Naive thymus-derived CD8-positive, alpha-beta T cell (primary cell): ENCODE results near the gene VSX1. TPM values are rescaled to one million over a fixed set of nuclear protein-coding genes. Genes with fewer than 3 reads are reported as not detected.
A peak's percentile ranks its signal among the peaks of the same experiment; 100 is the strongest.

Source experiments
- ATAC-seq, 2 donors: fragments of 150-1000 bp; cut with Tn5 transposase in 1 of 2; sonication (Bioruptor Pico), chemical (Tn5 transposase) in 1 of 2; 1 replicate in 1 of 2; 2 replicates in 1 of 2; pipeline ENCODE4 v1.10.0; 2021; ENCODE audit warnings: mild to moderate bottlenecking in 2 of 2, moderate library complexity in 2 of 2
- POLR2A ChIA-PET: fragments of 350-600 bp; sonication (Branson Sonifier 250); formaldehyde crosslinking; loops from one replicate; lab custom pipeline; 2021; ENCODE audit warnings: antibody characterized with exemption; lab: Charles Lee
- DNase-seq, 10 donors: peaks; one replicate each; pipeline versions ENCODE4 v3.0.0 to v3.0.0-alpha.2; 2020 to 2022
- H3K27ac Mint-ChIP-seq, 10 donors: one replicate each; pipeline ENCODE4 v1.8.0; 2020 to 2022; ENCODE audit warnings: mild to moderate bottlenecking in 10 of 10, mixed read lengths in 10 of 10, moderate library complexity in 4 of 10, inconsistent platforms in 1 of 10
- H3K27me3 Mint-ChIP-seq, 5 donors: one replicate each; pipeline ENCODE4 v1.8.0; 2021 to 2022; ENCODE audit warnings: mixed read lengths in 5 of 5
- H3K36me3 Mint-ChIP-seq, 3 donors: one replicate each; pipeline ENCODE4 v1.8.0; 2020 to 2022; ENCODE audit warnings: mixed read lengths in 3 of 3, mild to moderate bottlenecking in 2 of 3, inconsistent platforms in 1 of 3
- H3K4me1 Mint-ChIP-seq, 4 donors: one replicate each; pipeline ENCODE4 v1.8.0; 2021 to 2022; ENCODE audit warnings: mixed read lengths in 4 of 4
- H3K4me3 Mint-ChIP-seq, 10 donors: one replicate each; pipeline ENCODE4 v1.8.0; 2020 to 2022; ENCODE audit warnings: mild to moderate bottlenecking in 10 of 10, mixed read lengths in 10 of 10, moderate library complexity in 6 of 10, inconsistent platforms in 1 of 10
- H3K9me3 Mint-ChIP-seq, 9 donors: one replicate each; pipeline ENCODE4 v1.8.0; 2020 to 2022; ENCODE audit warnings: mixed read lengths in 9 of 9, mild to moderate bottlenecking in 3 of 9, inconsistent platforms in 1 of 9, moderate library complexity in 1 of 9
- polyA plus RNA-seq, 3 donors: library from polyadenylated mRNA; unstranded; fragments of 300-500 nt; fragmentation: Illumina TruSeq; gene quantifications; one replicate each; pipeline ENCODE4 v1.2.3, GENCODE V29; 2021
- total RNA-seq, 8 experiments: library from RNA in 2 of 8; stranded (reverse) in 2 of 8; gene quantifications; one replicate each; pipeline ENCODE4 v1.2.3 and lab custom pipeline; 2021 to 2026

The VSX1 gene
- total and polyA plus RNA-seq, 5 experiments from 2014 or later: not detected

GRCh38 chr20:25030649-25031207 lies 51.2 kb downstream of the VSX1 start:
- no peaks in the 10 kb centered on the region for H3K9me3 Mint-ChIP-seq
- H3K36me3 Mint-ChIP-seq: peaks cover 0 to 45% (median 29%) of the 10 kb centered on the region in 3 donors
- no peak for DNase-seq
- H3K27me3 Mint-ChIP-seq: no peaks in the 10 kb centered on the region
- ATAC-seq: no peak
- POLR2A ChIA-PET: no interaction called here
- H3K4me3 Mint-ChIP-seq: no peak overlapping the region
- peaks cover 19 to 44% (median 43%) of the 10 kb centered on the region in 4 donors for H3K4me1 Mint-ChIP-seq
- H3K27ac Mint-ChIP-seq: peak overlapping the region in 1 of 10 donors; percentile 44

DNA sequence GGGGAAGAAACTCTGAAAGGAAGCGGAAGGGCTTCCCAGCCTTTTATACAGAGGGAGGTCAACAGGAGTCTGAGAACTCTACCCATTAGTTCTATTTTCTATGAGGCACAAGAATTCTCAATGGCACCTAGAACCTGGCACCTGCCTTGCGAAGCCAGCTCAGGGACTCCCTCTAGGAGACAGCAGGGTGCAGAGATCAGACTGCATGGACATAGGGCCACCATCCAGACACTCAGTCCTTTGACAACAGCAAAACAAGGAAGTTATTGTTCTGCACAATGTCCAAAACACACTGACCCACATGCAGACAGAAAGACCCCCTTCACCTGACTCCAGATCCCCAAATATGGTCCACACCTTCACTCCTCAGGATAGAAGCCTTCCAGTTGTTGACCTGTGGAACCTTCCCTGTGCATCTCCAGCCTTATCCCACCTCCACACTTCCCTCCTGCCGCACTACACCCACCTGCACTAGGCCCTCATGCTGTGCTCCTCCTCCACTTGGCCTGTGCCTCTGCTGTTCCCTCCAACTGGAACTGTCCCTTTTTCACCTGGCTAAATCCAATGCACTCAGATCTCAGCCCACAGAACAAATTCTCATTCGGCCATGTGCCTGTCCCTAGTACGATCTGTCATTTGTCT lies 51.8 kb downstream of the VSX1 start:
- DNase-seq (no peak), ATAC-seq (no peak)
- H3K27me3 Mint-ChIP-seq: no peaks in the 10 kb centered on the region
- no peaks in the 10 kb centered on the region for H3K9me3 Mint-ChIP-seq
- H3K36me3 Mint-ChIP-seq: peaks cover 0 to 45% (median 29%) of the 10 kb centered on the region in 3 donors
- POLR2A ChIA-PET: no interaction called here
- H3K4me3 Mint-ChIP-seq: no peak overlapping the region
- H3K27ac Mint-ChIP-seq: peak overlapping the region in 3 of 10 donors; percentile 10 to 44 (median 30)
- peaks cover 18 to 40% (median 38%) of the 10 kb centered on the region in 4 donors for H3K4me1 Mint-ChIP-seq

- Mint-ChIP-seq H3K27ac (peak overlapping the region in 1 of 10 donors; percentile 27), H3K27me3 (no peaks in the 10 kb centered on the region), H3K4me3 (no peak overlapping the region), H3K36me3 (peaks cover 0 to 60% (median 31%) of the 10 kb centered on the region in 3 donors), H3K9me3 (no peaks in the 10 kb centered on the region), H3K4me1 (peaks cover 23 to 43% (median 30%) of the 10 kb centered on the region in 4 donors)
- DNase-seq (no peak), ATAC-seq (no peak)
- POLR2A ChIA-PET: no interaction called here
Measured at GRCh38 chr20:25025986-25026605, 55.8 kb downstream of the VSX1 start.

Other genes with a start within 250 kb of the VSX1 start
- 1 to 10 TPM; 5.5 to 6.6 TPM for gene CST7, start 132.9 kb downstream of the VSX1 start, total RNA-seq
- gene CST7, start 132.9 kb downstream of the VSX1 start, polyA plus RNA-seq: 100 to 1,000 TPM in 1 of 3 donors, 10 to 100 TPM in 2; 13.3 to 581 (median 21.3) TPM
- 10 to 100 TPM; 46.0 to 46.2 TPM for gene APMAP, start 89.4 kb downstream of the VSX1 start, total RNA-seq
- gene APMAP, start 89.4 kb downstream of the VSX1 start, polyA plus RNA-seq: 100 to 1,000 TPM in 1 of 3 donors, 10 to 100 TPM in 2; 74.5 to 234 (median 81.7) TPM
- gene ACSS1, start 24.0 kb downstream of the VSX1 start, total RNA-seq: 10 to 100 TPM; 56.7 to 57.8 TPM
- 10 to 100 TPM; 45.2 to 48.2 (median 46.7) TPM for gene ACSS1, start 24.0 kb downstream of the VSX1 start, polyA plus RNA-seq
- gene ENTPD6, start 113.6 kb upstream of the VSX1 start, total RNA-seq: 100 to 1,000 TPM; 109 to 110 TPM
- gene ENTPD6, start 113.6 kb upstream of the VSX1 start, polyA plus RNA-seq: 10 to 100 TPM; 39.9 to 50.5 (median 44.7) TPM
- 10 to 100 TPM; 50.2 to 54.4 TPM for gene PYGB, start 165.9 kb upstream of the VSX1 start, total RNA-seq
- gene PYGB, start 165.9 kb upstream of the VSX1 start, polyA plus RNA-seq: 100 to 1,000 TPM in 1 of 3 donors, 10 to 100 TPM in 2; 39.9 to 107 (median 71.3) TPM